Chondrocyte (in vitro differentiated cells): Measurements from ENCODE around the gene DOCK8. TPM values are rescaled to one million over a fixed set of nuclear protein-coding genes. Genes with fewer than 3 reads are reported as not detected.
"Not testable (repeated sequence)": the region's sequence is repeated elsewhere in the genome, so short reads cannot be mapped to it uniquely, and the experiment has no call there.

Experiments used
- DNase-seq: peaks from one replicate; pipeline ENCODE4 v3.0.0; 2021; ENCODE audit warnings: mixed read lengths, low spot score
- H3K27ac Mint-ChIP-seq: one replicate; pipeline ENCODE4 v1.8.0; 2021; ENCODE audit warnings: mild to moderate bottlenecking, moderate library complexity, mixed read lengths; ENCODE audit not compliant: unreplicated experiment
- H3K27me3 Mint-ChIP-seq: 2 replicates; pipeline ENCODE4 v1.8.0; 2021; ENCODE audit warnings: low read depth, mixed read lengths
- H3K36me3 Mint-ChIP-seq: 2 replicates; pipeline ENCODE4 v1.8.0; 2021; ENCODE audit warnings: low read depth, mixed read lengths
- H3K4me1 Mint-ChIP-seq: 2 replicates; pipeline ENCODE4 v1.8.0; 2021; ENCODE audit warnings: low read depth, mild to moderate bottlenecking, mixed read lengths
- H3K4me3 Mint-ChIP-seq: one replicate; pipeline ENCODE4 v1.8.0; 2021; ENCODE audit warnings: mild to moderate bottlenecking, moderate library complexity, mixed read lengths; ENCODE audit not compliant: unreplicated experiment
- H3K9me3 Mint-ChIP-seq: 2 replicates; pipeline ENCODE4 v1.8.0; 2021; ENCODE audit warnings: low read depth, mixed read lengths
- total RNA-seq: library from RNA; stranded (reverse); gene quantifications from 3 replicates; pipeline ENCODE4 v1.2.1, GENCODE V29; 2021
- TF ChIP-seq, protein P1 (sequence below): fragments of 200-600 bp; sonication (generic); IDR thresholded peaks from 2 replicates; pipeline ENCODE4 v1.5.0; 2021; ENCODE audit warnings: antibody characterized with exemption, mild to moderate bottlenecking, moderate library complexity

DOCK8 gene
- total RNA-seq, 1 donor from 2014 or later: 0.17 TPM

DNA sequence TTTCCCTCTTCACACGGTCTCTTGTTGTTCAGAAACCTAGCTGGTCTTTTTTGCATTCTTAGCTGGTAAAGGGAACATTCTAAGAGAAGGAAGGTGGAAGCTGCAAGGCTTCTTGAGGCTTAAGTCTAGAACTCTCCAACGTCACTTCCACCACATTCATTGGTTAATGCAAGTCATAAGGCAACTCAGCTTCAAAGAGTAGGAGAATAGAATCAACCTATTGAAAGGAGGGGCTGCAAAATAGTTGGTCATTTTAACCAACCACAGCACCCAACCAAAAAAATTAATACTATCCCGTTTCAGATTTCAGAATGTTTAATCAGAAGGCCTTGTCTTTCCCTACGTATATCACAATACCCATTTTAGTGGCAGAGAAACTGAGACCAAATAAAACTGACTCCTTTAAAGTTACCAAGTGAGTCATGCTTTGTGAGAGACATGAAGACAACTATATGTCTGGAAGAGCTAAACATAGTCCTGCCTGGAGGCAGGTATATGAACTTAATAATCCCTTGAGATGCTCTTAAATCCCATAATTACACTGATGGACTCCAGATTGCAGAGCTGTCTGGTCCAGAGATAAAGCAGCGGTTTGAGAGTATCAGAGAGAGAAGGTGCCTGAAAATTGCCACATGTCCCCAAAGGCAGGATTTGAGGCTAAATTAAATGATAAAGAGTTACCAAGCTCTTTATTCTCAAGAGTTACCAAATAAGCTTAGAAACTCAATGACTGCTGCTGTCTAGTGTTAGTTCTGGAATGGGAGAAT, 14.4 kb downstream of the DOCK8 start:
- DNase-seq: no peak
- Mint-ChIP-seq H3K9me3 (peaks cover 4% of the 10 kb centered on the region), H3K4me3 (no peak overlapping the region), H3K4me1 (no peaks in the 10 kb centered on the region), H3K27me3 (peaks cover 5% of the 10 kb centered on the region), H3K36me3 (no peaks in the 10 kb centered on the region), H3K27ac (no peak overlapping the region)
- TF ChIP-seq, protein P1, sequence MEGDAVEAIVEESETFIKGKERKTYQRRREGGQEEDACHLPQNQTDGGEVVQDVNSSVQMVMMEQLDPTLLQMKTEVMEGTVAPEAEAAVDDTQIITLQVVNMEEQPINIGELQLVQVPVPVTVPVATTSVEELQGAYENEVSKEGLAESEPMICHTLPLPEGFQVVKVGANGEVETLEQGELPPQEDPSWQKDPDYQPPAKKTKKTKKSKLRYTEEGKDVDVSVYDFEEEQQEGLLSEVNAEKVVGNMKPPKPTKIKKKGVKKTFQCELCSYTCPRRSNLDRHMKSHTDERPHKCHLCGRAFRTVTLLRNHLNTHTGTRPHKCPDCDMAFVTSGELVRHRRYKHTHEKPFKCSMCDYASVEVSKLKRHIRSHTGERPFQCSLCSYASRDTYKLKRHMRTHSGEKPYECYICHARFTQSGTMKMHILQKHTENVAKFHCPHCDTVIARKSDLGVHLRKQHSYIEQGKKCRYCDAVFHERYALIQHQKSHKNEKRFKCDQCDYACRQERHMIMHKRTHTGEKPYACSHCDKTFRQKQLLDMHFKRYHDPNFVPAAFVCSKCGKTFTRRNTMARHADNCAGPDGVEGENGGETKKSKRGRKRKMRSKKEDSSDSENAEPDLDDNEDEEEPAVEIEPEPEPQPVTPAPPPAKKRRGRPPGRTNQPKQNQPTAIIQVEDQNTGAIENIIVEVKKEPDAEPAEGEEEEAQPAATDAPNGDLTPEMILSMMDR: no peak

DNA sequence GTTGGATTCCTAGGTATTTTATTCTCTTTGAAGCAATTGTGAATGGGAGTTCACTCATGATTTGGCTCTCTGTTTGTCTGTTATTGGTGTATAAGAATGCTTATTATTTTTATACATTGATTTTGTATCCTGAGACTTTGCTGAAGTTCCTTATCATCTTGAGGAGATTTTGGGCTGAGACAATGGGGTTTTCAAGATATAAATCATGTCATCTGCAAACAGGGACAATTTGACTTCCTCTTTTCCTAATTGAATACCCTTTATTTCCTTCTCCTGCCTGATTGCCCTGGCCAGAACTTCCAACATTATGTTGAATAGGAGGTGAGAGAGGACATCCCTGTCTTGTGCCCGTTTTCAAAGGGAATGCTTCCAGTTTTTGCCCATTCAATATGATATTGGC, 17.0 kb downstream of the DOCK8 start:
- H3K9me3 Mint-ChIP-seq: peaks cover 12% of the 10 kb centered on the region
- not testable (repeated sequence) for DNase-seq, H3K4me1 Mint-ChIP-seq, H3K27me3 Mint-ChIP-seq, H3K36me3 Mint-ChIP-seq, H3K27ac Mint-ChIP-seq, H3K4me3 Mint-ChIP-seq

DNA sequence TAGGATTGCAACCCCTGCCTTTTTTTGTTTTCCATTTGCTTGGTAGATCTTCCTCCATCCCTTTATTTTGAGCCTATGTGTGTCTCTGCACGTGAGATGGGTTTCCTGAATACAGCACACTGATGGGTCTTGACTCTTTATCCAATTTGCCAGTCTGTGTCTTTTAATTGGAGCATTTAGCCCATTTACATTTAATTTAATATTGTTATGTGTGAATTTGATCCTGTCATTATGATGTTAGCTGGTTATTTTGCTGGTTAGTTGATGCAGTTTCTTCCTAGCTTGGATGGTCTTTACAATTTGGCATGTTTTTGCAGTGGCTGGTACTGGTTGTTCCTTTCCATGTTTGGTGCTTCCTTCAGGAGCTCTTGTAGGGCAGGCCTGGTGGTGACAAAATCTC, 19.0 kb downstream of the DOCK8 start:
- H3K27me3 Mint-ChIP-seq, H3K36me3 Mint-ChIP-seq, DNase-seq, H3K4me1 Mint-ChIP-seq, H3K27ac Mint-ChIP-seq, H3K4me3 Mint-ChIP-seq: not testable (repeated sequence)
- H3K9me3 Mint-ChIP-seq: peaks cover 12% of the 10 kb centered on the region

DNA sequence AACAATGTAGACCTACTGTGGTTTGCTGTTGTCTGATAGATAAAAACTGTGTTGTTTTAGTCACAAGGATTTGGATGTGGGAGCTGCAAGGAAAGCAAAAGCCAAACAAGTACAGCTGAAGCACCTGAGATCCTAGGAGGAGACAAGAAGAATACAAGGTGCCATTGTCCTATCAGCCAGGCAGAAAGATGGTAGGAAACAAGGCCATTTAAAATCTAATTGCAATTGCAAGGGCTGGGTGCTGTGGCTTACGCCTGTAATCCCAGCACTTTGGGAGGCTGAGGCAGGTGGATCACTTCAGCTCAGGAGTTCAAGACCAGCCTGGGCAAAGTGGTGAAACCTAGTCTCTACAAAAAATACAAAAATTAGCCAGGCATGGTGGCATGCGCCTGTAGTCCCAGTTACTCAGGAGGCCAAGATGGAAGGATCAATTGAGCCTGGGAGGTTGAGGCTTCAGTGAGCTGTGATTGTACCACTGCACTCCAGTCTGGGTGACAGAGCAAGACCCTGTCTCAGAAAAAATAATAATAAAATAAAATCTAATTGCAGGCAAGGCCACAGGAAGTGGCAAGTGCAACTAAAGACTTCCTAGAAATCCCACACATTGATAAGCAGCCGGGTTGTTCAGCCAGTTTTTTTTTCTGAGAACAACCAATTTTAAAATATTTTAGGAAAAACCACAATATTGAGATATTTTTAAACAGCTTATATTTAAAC, 22.6 kb downstream of the DOCK8 start:
- Mint-ChIP-seq H3K4me1 (no peaks in the 10 kb centered on the region), H3K9me3 (peaks cover 12% of the 10 kb centered on the region), H3K4me3 (no peak overlapping the region), H3K27me3 (peaks cover 13% of the 10 kb centered on the region), H3K36me3 (no peaks in the 10 kb centered on the region), H3K27ac (no peak overlapping the region)
- TF ChIP-seq, protein P1: no peak
- no peak for DNase-seq

DNA sequence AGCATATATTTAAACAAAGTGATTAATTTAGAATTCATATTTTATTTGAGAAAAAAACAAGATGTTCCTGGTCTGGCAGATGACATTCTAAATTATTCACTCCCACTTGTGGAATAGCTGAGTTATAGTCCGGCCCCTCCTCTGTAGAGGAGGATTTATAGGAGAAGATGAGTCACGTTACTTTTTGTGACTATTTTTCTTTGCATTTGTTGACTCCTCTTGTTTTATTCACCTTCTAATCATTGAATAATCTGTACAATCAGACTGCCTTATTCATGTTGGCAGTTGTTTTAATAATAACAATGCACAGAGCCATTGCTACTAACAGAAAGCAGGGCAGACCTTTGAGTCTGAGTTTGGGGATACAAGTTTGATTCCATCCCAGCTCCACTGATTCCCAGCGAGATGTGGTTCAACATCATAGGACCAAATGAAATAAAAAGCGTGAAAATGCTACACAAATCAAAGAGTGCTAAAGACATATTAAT, 23.2 kb downstream of the DOCK8 start:
- H3K36me3 Mint-ChIP-seq: no peaks in the 10 kb centered on the region
- H3K4me3 Mint-ChIP-seq: no peak overlapping the region
- H3K27ac Mint-ChIP-seq: no peak overlapping the region
- TF ChIP-seq, protein P1: no peak
- peaks cover 13% of the 10 kb centered on the region for H3K27me3 Mint-ChIP-seq
- H3K9me3 Mint-ChIP-seq: peaks cover 12% of the 10 kb centered on the region
- DNase-seq: no peak
- no peaks in the 10 kb centered on the region for H3K4me1 Mint-ChIP-seq

DNA sequence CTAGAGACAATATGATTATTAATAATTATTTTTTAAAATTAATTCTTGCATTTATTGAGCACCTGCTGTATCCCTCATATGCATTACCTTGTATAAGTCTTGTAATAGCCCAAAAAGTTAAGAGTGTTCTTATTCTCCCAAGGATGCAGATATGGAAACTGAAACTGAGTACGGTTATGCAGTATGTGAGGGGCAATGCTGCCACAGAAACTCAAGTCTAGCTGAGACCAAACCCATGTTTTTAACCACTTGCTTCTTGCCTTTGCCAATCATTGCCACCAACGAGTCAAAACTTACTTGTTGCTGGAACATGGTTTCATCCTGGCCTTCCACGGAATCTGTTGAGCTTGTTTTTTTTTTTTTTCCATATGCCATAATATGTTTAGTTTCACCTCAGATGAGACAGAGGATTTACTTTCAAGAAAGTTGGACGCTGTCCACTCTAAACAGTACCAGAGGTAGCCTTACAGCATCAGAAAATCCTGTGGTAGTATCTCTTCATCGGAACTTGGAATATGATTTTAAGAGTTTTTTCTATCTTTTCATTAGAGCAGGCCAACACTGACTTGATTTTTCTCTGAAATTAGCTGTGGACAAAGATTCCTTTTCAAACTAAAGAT, 27.9 kb downstream of the DOCK8 start:
- Mint-ChIP-seq H3K9me3 (no peaks in the 10 kb centered on the region), H3K27ac (no peak overlapping the region), H3K4me1 (no peaks in the 10 kb centered on the region), H3K4me3 (no peak overlapping the region), H3K27me3 (peaks cover 14% of the 10 kb centered on the region), H3K36me3 (no peaks in the 10 kb centered on the region)
- DNase-seq: no peak
- TF ChIP-seq, protein P1: no peak
